Caco-2 (cell line): Measurements from ENCODE around the gene ALKBH3. TPM values are rescaled to one million over a fixed set of nuclear protein-coding genes. Genes with fewer than 3 reads are reported as not detected.

Source experiments
- BruUV-seq: library from RNA; stranded (reverse); fragments of 400-500 nt; replicated peaks from 2 replicates; lab custom pipeline; 2021; lab: Mats Ljungman, UMichigan
- CTCF ChIA-PET: fragments of 300-600 bp; sonication (Branson Sonifier 250); formaldehyde crosslinking; loops from one replicate; lab custom pipeline; 2022; ENCODE audit warnings: antibody characterized with exemption; lab: Charles Lee
- POLR2A ChIA-PET: fragments of 300-600 bp; sonication (Branson Sonifier 250); formaldehyde crosslinking; loops from one replicate; lab custom pipeline; 2022; ENCODE audit warnings: antibody characterized with exemption; lab: Charles Lee
- DNase-seq, 2 experiments: peaks; one replicate each; pipeline versions ENCODE4 v3.0.0 to v3.0.0-alpha.2; 2020 to 2022
- H3K27me3 ChIP-seq: replicated peaks from 2 replicates; pipeline ENCODE4 v1.6.0; 2011; ENCODE audit warnings: low read length; ENCODE audit not compliant: control insufficient read depth, insufficient read depth
- H3K36me3 ChIP-seq: 2 replicates; pipeline ENCODE4 v1.5.1; 2011; ENCODE audit warnings: low read length; ENCODE audit not compliant: control insufficient read depth, insufficient read depth
- H3K4me1 ChIP-seq: fragments of 250-450 bp; sonication (Bioruptor Pico); 2 replicates; pipeline ENCODE4 v1.5.1; 2020; ENCODE audit warnings: mild to moderate bottlenecking
- H3K4me3 ChIP-seq: 2 replicates; pipeline ENCODE4 v1.5.1; 2011; ENCODE audit warnings: low read depth, mild to moderate bottlenecking, control low read depth, low read length
- H3K9me3 ChIP-seq: fragments of 250-450 bp; sonication (Bioruptor Pico); 2 replicates; pipeline ENCODE4 v1.5.1; 2020; ENCODE audit warnings: mild to moderate bottlenecking, moderate library complexity
- H3K27ac Mint-ChIP-seq: one replicate; pipeline ENCODE4 v1.8.0; 2022; ENCODE audit warnings: mixed read lengths; ENCODE audit not compliant: unreplicated experiment
- H3K27me3 Mint-ChIP-seq: one replicate; pipeline ENCODE4 v1.8.0; 2022; ENCODE audit warnings: mixed read lengths; ENCODE audit not compliant: insufficient read depth, unreplicated experiment
- H3K36me3 Mint-ChIP-seq: one replicate; pipeline ENCODE4 v1.8.0; 2022; ENCODE audit warnings: mild to moderate bottlenecking, mixed read lengths; ENCODE audit not compliant: insufficient read depth, unreplicated experiment
- H3K4me1 Mint-ChIP-seq: one replicate; pipeline ENCODE4 v1.8.0; 2022; ENCODE audit warnings: low read depth, mixed read lengths; ENCODE audit not compliant: unreplicated experiment
- H3K4me3 Mint-ChIP-seq: one replicate; pipeline ENCODE4 v1.8.0; 2022; ENCODE audit warnings: mild to moderate bottlenecking, moderate library complexity, mixed read lengths; ENCODE audit not compliant: unreplicated experiment
- H3K9me3 Mint-ChIP-seq: one replicate; pipeline ENCODE4 v1.8.0; 2022; ENCODE audit warnings: mixed read lengths; ENCODE audit not compliant: unreplicated experiment
- CTCF ChIP-seq, 2 experiments: fragments of 200-600 bp in 1 of 2; IDR thresholded peaks; 1 replicate in 1 of 2; 2 replicates in 1 of 2; pipeline versions ENCODE4 v1.5.1 to v1.8.0; 2011 to 2022; ENCODE audit warnings: antibody characterized with exemption in 1 of 2, control low read depth in 1 of 2, inconsistent platforms in 1 of 2, low read depth in 1 of 2, low read length in 1 of 2, mild to moderate bottlenecking in 1 of 2, moderate library complexity in 1 of 2; ENCODE audit not compliant: insufficient read depth in 1 of 2, severe bottlenecking in 1 of 2, unreplicated experiment in 1 of 2
- intact Hi-C: fragments of 100-400 bp; cut with micrococcal nuclease; formaldehyde crosslinking; loops from one replicate; pipeline ENCODE4 v1.10.0; 2022; ENCODE audit not compliant: unreplicated experiment
- total RNA-seq: library from RNA; stranded (reverse); gene quantifications from 2 replicates; pipeline ENCODE4 v1.2.3, GENCODE V29; 2022

ALKBH3 gene
- total RNA-seq, 1 experiment from 2014 or later = 42.4 TPM

DNA sequence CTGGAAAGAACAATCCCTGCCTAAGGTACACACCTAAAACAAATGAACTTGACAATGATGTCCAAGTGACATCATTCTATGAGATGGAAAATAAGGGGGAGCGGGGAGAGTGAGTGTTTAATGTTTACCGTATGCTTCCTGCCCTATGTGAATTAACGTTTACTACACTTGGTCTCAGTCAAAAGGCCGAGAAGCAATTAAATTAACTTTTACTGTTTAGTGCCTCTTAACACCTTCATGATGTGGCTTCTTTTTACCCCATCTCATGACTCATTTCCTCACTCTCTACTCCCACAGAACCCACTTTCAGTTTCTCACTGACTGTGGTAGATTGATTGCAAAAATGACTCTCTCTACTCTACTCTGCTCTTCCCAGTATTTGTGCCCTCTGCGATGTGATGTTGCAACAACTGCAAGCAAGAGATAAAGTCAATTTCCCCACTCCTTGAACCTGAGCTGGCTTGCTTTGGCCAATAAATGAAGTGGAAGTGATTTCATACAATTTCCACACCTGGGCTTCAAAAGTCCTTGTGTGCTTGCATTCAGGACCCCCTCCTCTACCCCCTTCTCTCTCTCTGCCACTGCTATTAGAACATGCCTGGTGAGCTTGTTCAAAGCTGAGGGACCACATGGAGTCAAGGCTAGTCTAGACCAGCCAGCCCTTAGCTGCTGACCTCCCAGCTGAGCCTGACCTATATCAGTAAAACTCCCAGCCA is 11.6 kb upstream of the ALKBH3 start:
- ChIA-PET POLR2A (no interaction called here), CTCF (no interaction called here)
- H3K4me1 ChIP-seq = no peaks in the 10 kb centered on the region
- no peaks in the 10 kb centered on the region for H3K9me3 Mint-ChIP-seq
- H3K27ac Mint-ChIP-seq = no peak overlapping the region
- no peaks in the 10 kb centered on the region for H3K27me3 ChIP-seq
- H3K4me3 ChIP-seq = no peak overlapping the region
- intact Hi-C loops = no loop called here
- H3K36me3 Mint-ChIP-seq = no peaks in the 10 kb centered on the region
- TF ChIP-seq CTCF (IDR thresholded peaks at IDR 0.05; ENCODE audit: insufficient read depth in 1 of 2, low read depth in 1 of 2, low read length in 1 of 2, severe bottlenecking in 1 of 2, unreplicated experiment in 1 of 2) = no peak
- H3K4me3 Mint-ChIP-seq = no peak overlapping the region
- no TSS peak for BruUV-seq
- H3K27me3 Mint-ChIP-seq = peaks cover 19% of the 10 kb centered on the region
- H3K4me1 Mint-ChIP-seq = no peaks in the 10 kb centered on the region
- H3K9me3 ChIP-seq = no peaks in the 10 kb centered on the region
- H3K36me3 ChIP-seq = no peaks in the 10 kb centered on the region
- DNase-seq = no peak

GRCh38 chr11:43871051-43871450 is 9.6 kb upstream of the ALKBH3 start:
- POLR2A ChIA-PET = no interaction called here
- H3K27ac Mint-ChIP-seq = no peak overlapping the region

GRCh38 chr11:43872995-43873394 is 7.6 kb upstream of the ALKBH3 start:
- no peaks in the 10 kb centered on the region for H3K36me3 Mint-ChIP-seq
- no peaks in the 10 kb centered on the region; the same call in 1 of the 2 replicates for H3K27me3 ChIP-seq
- no TSS peak for BruUV-seq
- H3K36me3 ChIP-seq = no peaks in the 10 kb centered on the region
- H3K27me3 Mint-ChIP-seq = peaks cover 21% of the 10 kb centered on the region
- no peaks in the 10 kb centered on the region for H3K4me1 Mint-ChIP-seq
- no peak overlapping the region for H3K4me3 Mint-ChIP-seq
- H3K9me3 Mint-ChIP-seq = no peaks in the 10 kb centered on the region
- no peak overlapping the region for H3K27ac Mint-ChIP-seq
- H3K9me3 ChIP-seq = no peaks in the 10 kb centered on the region
- DNase-seq = no peak
- H3K4me3 ChIP-seq = no peak overlapping the region
- intact Hi-C loops = no loop called here
- TF ChIP-seq CTCF (IDR thresholded peaks at IDR 0.05; ENCODE audit: insufficient read depth in 1 of 2, low read depth in 1 of 2, low read length in 1 of 2, severe bottlenecking in 1 of 2, unreplicated experiment in 1 of 2) = no peak
- POLR2A ChIA-PET = no interaction called here
- CTCF ChIA-PET = interaction anchor here (0.6 to 0.7 kb wide), 2 partner anchors 21 to 47 kb away, joined by 3 to 4 read pairs; no protein-coding TSS in a partner anchor
- H3K4me1 ChIP-seq = no peaks in the 10 kb centered on the region

More at GRCh38 chr11:43871051-43871450, 9.6 kb upstream of the ALKBH3 start:
- H3K27me3 Mint-ChIP-seq = peaks cover 26% of the 10 kb centered on the region
- no peaks in the 10 kb centered on the region for H3K36me3 ChIP-seq
- no peaks in the 10 kb centered on the region for H3K4me1 ChIP-seq
- no peaks in the 10 kb centered on the region for H3K4me1 Mint-ChIP-seq
- H3K36me3 Mint-ChIP-seq = no peaks in the 10 kb centered on the region
- no peak for TF ChIP-seq CTCF (IDR thresholded peaks at IDR 0.05; ENCODE audit: insufficient read depth in 1 of 2, low read depth in 1 of 2, low read length in 1 of 2, severe bottlenecking in 1 of 2, unreplicated experiment in 1 of 2)
- H3K9me3 ChIP-seq = no peaks in the 10 kb centered on the region
- H3K27me3 ChIP-seq = no peaks in the 10 kb centered on the region; the same call in 1 of the 2 replicates
- BruUV-seq = no TSS peak
- H3K4me3 Mint-ChIP-seq = no peak overlapping the region
- no peak for DNase-seq
- CTCF ChIA-PET = no interaction called here
- H3K9me3 Mint-ChIP-seq = no peaks in the 10 kb centered on the region
- intact Hi-C loops = no loop called here
- H3K4me3 ChIP-seq = no peak overlapping the region
